ENCODE results near the gene GSG1L. TPM values are rescaled to one million over a fixed set of nuclear protein-coding genes. Genes with fewer than 3 reads are reported as not detected.

Gene GSG1L
- total RNA-seq, result not detected in 2 replicates

DNA sequence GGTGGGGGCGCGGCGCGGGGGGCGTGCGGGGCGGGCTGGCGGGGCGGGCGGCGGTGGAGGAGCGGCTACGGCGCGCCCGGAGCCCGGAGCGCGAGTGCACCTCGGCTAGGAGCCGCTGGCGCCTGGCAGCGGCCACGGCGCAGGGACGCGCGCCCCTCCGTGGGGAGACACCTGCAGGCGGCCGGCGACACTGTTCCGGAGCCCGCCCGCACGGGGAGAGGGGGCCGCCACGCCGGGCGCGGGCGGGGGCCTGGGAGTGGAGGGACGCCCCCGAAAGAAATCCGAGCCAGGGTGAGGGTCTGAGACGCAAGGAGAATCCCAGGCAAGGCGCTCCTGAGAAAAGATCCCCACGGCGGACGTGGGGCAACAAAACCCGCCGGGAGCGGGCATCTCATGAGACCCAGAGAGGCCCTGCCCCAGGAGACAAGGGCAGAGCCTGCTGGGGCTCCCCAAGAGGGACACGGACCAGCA lies at the start of gene GSG1L:
GSG1L (minus strand) TSS at position 124 of the 471 bp plus-strand sequence. CDS start 290 bp downstream, outside the sequence.

Other genes with a start within 250 kb of the GSG1L start
- gene XPO6, start 148.3 kb upstream of the GSG1L start, total RNA-seq, result 72.0 and 83.3 TPM in 2 replicates
- gene SBK1, start 228.8 kb upstream of the GSG1L start, total RNA-seq, result not detected in 2 replicates

Data from cardiac atrium fibroblast (primary cell).